ENCODE measurements around the gene PGA5.
A peak's percentile ranks its signal among the peaks of the same experiment; 100 is the strongest.

The PGA5 gene

DNA sequence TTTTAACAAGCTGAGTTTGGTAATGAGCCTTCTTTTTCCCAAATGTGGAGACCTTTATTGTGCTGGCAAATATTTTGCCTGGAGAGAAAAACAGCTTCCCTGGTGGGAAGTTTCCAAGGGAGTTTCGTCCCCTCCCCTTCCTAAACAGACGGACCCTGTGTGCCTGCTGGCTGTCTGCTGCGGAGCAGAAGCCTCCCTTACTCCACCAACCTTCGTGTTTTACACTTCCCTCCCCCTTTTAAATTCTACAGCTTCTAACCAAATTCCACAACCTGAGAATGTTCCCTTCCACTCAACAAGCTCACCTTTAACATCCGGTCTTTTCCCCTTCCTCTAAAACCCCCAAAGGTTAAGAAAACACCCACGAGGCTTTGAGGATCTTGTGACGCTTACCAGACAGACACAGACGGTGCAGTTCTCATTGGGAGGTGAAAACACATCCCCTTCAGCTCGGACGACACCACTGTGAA lies 37.1 kb downstream of the PGA5 start:
- TF ChIP-seq FOXP2 (optimal IDR thresholded peaks at IDR 0.05; ENCODE audit: control extremely low read depth, extremely low read length, insufficient read depth) (no peak), POLR2AphosphoS5 (IDR thresholded peaks at IDR 0.05; ENCODE audit: borderline replicate concordance, low read depth, low read length) (no peak), EZH2 (IDR thresholded peaks at IDR 0.05) (no peak)

DNA sequence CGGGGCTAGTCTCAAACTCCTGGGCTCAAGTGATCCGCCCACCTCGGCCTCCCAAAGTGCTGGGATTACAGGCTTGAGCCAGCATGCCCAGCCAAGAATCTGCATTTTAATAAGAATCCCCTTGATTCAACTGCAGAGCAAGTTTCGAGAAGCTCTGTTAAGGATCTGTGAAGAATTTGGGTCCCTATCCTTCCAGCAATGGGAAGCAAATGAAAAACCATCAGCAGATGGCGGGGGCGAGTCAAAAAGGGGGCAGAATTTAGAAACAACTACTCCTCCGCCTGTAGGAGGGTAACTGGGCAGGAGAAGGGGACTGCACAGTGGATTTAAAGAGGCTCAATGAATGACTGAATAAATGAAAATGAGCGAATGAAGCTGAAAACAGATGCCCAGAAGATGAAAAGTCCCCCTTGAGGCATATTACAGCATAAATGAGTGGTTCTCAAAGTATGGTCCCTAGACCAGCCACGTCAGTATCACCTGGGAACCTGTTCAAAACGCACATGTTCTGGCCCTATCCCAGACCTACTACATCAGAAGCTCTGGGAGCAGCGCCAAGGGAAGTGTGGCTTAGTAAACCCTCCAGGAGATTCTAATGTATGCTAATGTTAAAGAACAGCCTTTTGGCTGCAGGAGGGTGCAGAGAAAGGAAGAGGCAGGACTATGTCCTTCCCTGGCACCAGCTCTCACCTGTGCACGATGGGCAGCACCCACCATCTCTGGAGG lies 39.1 kb downstream of the PGA5 start:
- Histone ChIP-seq H3K36me3 (ENCODE audit: insufficient read depth, low read length) (no peaks in the 10 kb centered on the region; the same call in 1 of the 2 replicates), H3K9me3 (ENCODE audit: low read depth, low read length) (no peaks in the 10 kb centered on the region), H3K9ac (ENCODE audit: insufficient read length) (no peak overlapping the region), H3K4me3 (no peak overlapping the region), H3K27ac (no peak overlapping the region)
- TF ChIP-seq EZH2 (IDR thresholded peaks at IDR 0.05) (no peak), POLR2AphosphoS5 (IDR thresholded peaks at IDR 0.05; ENCODE audit: borderline replicate concordance, low read depth, low read length) (no peak), FOXP2 (optimal IDR thresholded peaks at IDR 0.05; ENCODE audit: control extremely low read depth, extremely low read length, insufficient read depth) (no peak)
- DNase-seq (ENCODE audit: low read depth, low spot score), result no peak

More for the DNA sequence above, 37.1 kb downstream of the PGA5 start:
- Histone ChIP-seq H3K4me3 (peak overlapping the region; percentile 69), H3K27ac (peak overlapping the region; percentile 93), H3K36me3 (ENCODE audit: insufficient read depth, low read length) (no peaks in the 10 kb centered on the region; the same call in 1 of the 2 replicates), H3K9ac (ENCODE audit: insufficient read length) (peak overlapping the region; percentile 62), H3K9me3 (ENCODE audit: low read depth, low read length) (no peaks in the 10 kb centered on the region)
- peak; percentile 64 for DNase-seq (ENCODE audit: low read depth, low spot score)

DNA sequence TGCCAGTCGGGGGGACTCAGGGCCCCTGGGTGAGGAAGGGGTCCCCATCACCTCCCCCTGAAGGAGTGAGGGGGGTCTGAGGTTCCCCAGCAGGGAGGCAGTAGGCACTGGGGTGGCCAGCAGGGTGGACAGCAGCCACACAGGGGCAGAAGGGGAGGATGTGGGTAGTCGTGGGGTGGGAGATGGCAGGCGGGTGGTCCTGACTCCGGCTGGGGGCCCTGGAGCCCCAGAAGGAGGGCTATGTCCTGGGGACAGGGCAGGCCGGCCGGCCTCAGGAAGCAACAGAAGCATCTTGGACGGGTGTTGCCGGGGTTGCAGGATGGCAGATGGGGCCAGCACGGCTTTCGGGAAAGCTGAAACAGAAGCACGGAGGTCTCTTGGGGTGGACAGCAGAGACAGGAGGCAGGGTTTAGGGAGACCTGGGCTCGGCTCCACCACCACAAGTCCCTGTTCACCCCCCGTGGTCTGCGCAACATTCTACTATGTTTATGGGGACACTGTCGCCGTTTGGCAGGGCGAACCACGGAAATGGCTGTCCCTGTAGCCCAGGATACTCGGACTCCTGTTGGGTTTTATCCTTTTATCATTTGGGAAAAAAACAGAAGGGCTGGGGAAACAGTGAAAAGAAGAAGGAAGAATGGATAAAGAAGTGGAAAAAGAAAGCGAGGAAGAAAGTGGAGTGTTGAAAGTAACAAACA lies 40.1 kb downstream of the PGA5 start:
- Histone ChIP-seq H3K4me3 (no peak overlapping the region), H3K9me3 (ENCODE audit: low read depth, low read length) (no peaks in the 10 kb centered on the region), H3K9ac (ENCODE audit: insufficient read length) (no peak overlapping the region), H3K36me3 (ENCODE audit: insufficient read depth, low read length) (no peaks in the 10 kb centered on the region; the same call in 1 of the 2 replicates), H3K27ac (no peak overlapping the region)
- DNase-seq (ENCODE audit: low read depth, low spot score), result no peak
- TF ChIP-seq EZH2 (IDR thresholded peaks at IDR 0.05), result no peak
- no peak for TF ChIP-seq FOXP2 (optimal IDR thresholded peaks at IDR 0.05; ENCODE audit: control extremely low read depth, extremely low read length, insufficient read depth)
- TF ChIP-seq POLR2AphosphoS5 (IDR thresholded peaks at IDR 0.05; ENCODE audit: borderline replicate concordance, low read depth, low read length), result no peak

DNA sequence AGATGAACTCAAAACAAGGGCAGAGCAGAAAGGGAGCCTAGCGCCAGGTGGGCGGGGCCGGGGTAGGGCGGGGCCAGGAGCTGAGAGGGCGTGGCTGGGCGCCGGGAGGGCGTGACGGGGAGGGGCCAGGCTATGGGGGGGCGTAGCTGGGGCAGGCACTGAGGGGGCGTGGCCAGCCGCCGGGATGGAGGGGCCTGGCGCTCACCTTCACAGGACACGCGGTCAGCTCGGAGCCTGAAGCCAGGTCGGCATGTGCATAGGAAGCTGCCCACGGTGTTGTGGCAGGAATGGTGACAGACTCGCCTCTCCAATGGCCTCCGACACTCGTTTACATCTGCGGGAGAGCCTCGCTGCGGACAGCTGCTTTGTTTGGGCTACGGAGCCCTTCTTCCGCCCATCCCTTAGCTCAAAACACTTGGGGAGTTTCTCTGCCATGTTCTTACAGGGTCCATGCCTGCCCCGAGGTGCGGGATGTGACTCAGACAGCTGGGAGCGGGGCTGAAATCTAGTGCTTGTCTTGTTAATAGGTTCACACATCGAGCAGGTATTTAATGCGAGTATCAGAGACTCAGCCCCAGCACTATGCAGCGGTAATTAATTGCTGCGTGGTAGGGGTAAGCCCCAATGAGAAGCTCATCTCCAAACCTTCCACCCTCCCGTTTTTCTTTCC lies 40.7 kb downstream of the PGA5 start:
- Histone ChIP-seq H3K36me3 (ENCODE audit: insufficient read depth, low read length) (no peaks in the 10 kb centered on the region; the same call in 1 of the 2 replicates), H3K4me3 (no peak overlapping the region), H3K9me3 (ENCODE audit: low read depth, low read length) (no peaks in the 10 kb centered on the region), H3K27ac (no peak overlapping the region), H3K9ac (ENCODE audit: insufficient read length) (no peak overlapping the region)
- TF ChIP-seq FOXP2 (optimal IDR thresholded peaks at IDR 0.05; ENCODE audit: control extremely low read depth, extremely low read length, insufficient read depth) (no peak), EZH2 (IDR thresholded peaks at IDR 0.05) (no peak), POLR2AphosphoS5 (IDR thresholded peaks at IDR 0.05; ENCODE audit: borderline replicate concordance, low read depth, low read length) (no peak)
- no peak for DNase-seq (ENCODE audit: low read depth, low spot score)

DNA sequence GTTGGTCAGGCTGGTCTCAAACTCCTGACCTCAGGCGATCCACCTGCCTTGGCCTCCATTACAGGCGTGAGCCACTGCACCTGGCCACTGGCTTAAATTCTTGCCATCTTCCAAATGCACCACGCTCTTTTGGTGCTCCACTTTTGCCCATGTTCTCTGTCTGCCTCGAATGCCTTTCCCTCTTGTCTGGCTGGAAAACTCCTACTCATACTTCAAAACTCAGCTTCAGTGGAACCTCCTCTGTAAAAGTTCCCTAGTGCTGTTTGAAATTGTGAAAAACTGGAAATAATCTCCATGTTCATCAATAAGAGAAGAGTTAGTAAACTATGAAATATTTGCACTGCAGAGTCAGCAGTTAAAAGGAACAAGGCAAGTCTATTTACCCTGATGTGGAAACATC lies 42.6 kb downstream of the PGA5 start:
- no peaks in the 10 kb centered on the region; the same call in 1 of the 2 replicates for H3K36me3 ChIP-seq (ENCODE audit: insufficient read depth, low read length)
- no peak overlapping the region for H3K4me3 ChIP-seq
- DNase-seq (ENCODE audit: low read depth, low spot score), result no peak
- no peak for TF ChIP-seq FOXP2 (optimal IDR thresholded peaks at IDR 0.05; ENCODE audit: control extremely low read depth, extremely low read length, insufficient read depth)
- no peak for TF ChIP-seq POLR2AphosphoS5 (IDR thresholded peaks at IDR 0.05; ENCODE audit: borderline replicate concordance, low read depth, low read length)
- no peak for TF ChIP-seq EZH2 (IDR thresholded peaks at IDR 0.05)
- H3K9me3 ChIP-seq (ENCODE audit: low read depth, low read length), result no peaks in the 10 kb centered on the region
- no peak overlapping the region for H3K27ac ChIP-seq
- H3K9ac ChIP-seq (ENCODE audit: insufficient read length), result no peak overlapping the region

DNA sequence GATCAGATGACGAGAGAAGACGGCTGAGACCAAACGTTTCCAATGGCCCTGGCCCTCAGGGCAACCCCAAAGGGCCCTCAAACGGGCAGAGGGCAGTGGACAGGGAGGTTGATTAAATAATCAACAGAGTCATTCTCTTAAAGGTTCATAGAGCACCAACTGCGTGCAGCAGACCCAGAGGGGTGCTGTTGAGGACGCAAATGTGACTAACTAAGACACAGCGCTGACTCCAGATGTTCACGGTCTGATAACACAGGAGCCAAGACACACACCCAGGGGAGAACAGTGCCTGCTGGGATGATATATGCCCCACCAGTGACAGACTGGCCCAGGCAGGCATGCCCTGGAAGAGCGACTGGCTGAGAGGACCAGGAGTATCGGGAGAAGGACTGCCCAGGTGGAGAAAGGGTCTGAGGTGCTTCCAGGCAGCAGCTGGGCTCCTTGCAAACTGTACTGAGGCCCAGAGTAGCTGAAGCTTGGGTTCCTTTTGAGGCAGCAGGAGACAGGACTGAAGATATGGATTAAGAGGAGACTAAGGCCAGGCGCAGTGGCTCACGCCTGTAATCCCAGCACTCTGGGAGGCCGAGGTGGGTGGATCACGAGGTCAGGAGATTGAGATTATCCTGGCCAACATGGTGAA lies 46.5 kb downstream of the PGA5 start:
- H3K36me3 ChIP-seq (ENCODE audit: insufficient read depth, low read length), result no peaks in the 10 kb centered on the region; the same call in 1 of the 2 replicates
- no peaks in the 10 kb centered on the region for H3K9me3 ChIP-seq (ENCODE audit: low read depth, low read length)
- DNase-seq (ENCODE audit: low read depth, low spot score), result no peak
- H3K27ac ChIP-seq, result no peak overlapping the region
- no peak overlapping the region for H3K9ac ChIP-seq (ENCODE audit: insufficient read length)
- no peak overlapping the region for H3K4me3 ChIP-seq
- TF ChIP-seq POLR2AphosphoS5 (IDR thresholded peaks at IDR 0.05; ENCODE audit: borderline replicate concordance, low read depth, low read length), result no peak
- TF ChIP-seq FOXP2 (optimal IDR thresholded peaks at IDR 0.05; ENCODE audit: control extremely low read depth, extremely low read length, insufficient read depth), result no peak
- TF ChIP-seq EZH2 (IDR thresholded peaks at IDR 0.05), result no peak

DNA sequence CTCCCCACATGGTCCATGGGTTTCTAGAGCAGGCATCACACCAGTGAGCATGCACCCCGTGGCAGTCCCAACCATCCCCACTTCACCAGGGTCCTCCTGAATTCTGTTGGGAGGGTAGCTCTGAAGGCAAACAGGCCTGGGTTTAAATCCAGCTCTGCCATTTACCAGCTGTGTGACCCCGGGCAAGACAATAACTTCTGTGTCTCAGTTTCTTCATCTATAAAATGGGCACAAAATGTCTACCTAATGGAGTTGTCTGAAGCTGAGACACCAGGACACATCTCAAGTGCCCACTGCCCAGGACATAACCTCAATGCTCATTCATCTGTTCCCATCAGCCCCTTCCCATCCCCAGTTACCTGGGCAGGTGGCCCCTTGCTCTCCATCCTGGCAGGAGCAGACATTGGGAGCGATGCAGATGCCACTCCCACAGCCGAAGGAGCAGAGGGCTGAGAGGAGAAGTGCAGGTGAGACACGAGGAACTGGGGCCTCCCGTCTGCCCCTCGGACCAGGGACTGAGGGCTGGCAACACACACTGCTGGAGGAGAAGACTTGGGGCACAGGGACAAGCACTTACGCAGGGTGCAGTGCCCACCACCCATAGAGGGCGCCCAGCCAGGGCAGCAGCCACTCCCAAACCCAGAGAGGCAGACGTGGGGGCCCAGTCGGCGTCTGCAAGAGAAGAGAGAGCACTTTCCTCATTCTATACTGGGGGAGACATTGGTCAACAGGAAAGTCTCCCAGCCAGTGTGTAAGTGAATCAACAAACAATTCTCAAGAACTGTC lies 50.1 kb downstream of the PGA5 start:
- H3K36me3 ChIP-seq (ENCODE audit: insufficient read depth, low read length), result no peaks in the 10 kb centered on the region; the same call in 1 of the 2 replicates
- no peak for TF ChIP-seq FOXP2 (optimal IDR thresholded peaks at IDR 0.05; ENCODE audit: control extremely low read depth, extremely low read length, insufficient read depth)
- TF ChIP-seq EZH2 (IDR thresholded peaks at IDR 0.05), result no peak
- no peak for TF ChIP-seq POLR2AphosphoS5 (IDR thresholded peaks at IDR 0.05; ENCODE audit: borderline replicate concordance, low read depth, low read length)
- DNase-seq (ENCODE audit: low read depth, low spot score), result no peak
- no peak overlapping the region for H3K9ac ChIP-seq (ENCODE audit: insufficient read length)
- no peaks in the 10 kb centered on the region for H3K9me3 ChIP-seq (ENCODE audit: low read depth, low read length)
- H3K27ac ChIP-seq, result no peak overlapping the region
- no peak overlapping the region for H3K4me3 ChIP-seq

Measured in SK-N-MC (cell line).